Renal cortex interstitium (tissue), 11 donors: ENCODE data around the gene PJA2. TPM values are rescaled to one million over a fixed set of nuclear protein-coding genes. Genes with fewer than 3 reads are reported as not detected.

Experiments
- DNase-seq, 11 donors: peaks; one replicate each; pipeline ENCODE4 v3.0.0-alpha.2; 2013; ENCODE audit warnings: low read depth in 9 of 11, low spot score in 4 of 11; ENCODE audit errors: extremely low read depth in 1 of 11
- polyA plus RNA-seq, 3 donors: library from polyadenylated mRNA; unstranded; fragments of 120-200 nt; gene quantifications; one replicate each; pipeline ENCODE4 v1.2.1, GENCODE V29; 2013; ENCODE audit not compliant: insufficient read length in 3 of 3

PJA2 gene
- polyA plus RNA-seq, 3 donors, result 125 to 136 (median 127) TPM

GRCh38 chr5:109324931-109325330, 84.8 kb downstream of the PJA2 start:
- DNase-seq, result no peak

- DNase-seq, result no peak
These were observed 85.4 kb downstream of the PJA2 start for GRCh38 chr5:109324351-109324750.

- DNase-seq, result no peak
These were observed 87.1 kb downstream of the PJA2 start for GRCh38 chr5:109322694-109323093.

GRCh38 chr5:109319351-109319750, 90.4 kb downstream of the PJA2 start:
- DNase-seq, result no peak

GRCh38 chr5:109318455-109319108, 91.2 kb downstream of the PJA2 start:
- no peak for DNase-seq

GRCh38 chr5:109316634-109317033, 93.1 kb downstream of the PJA2 start:
- DNase-seq, result no peak

- no peak for DNase-seq
These were observed 94.5 kb downstream of the PJA2 start for GRCh38 chr5:109315245-109315644.

- no peak for DNase-seq
These were observed 96.6 kb downstream of the PJA2 start for GRCh38 chr5:109313127-109313526.

GRCh38 chr5:109312695-109313094, 97.1 kb downstream of the PJA2 start:
- DNase-seq, result no peak

GRCh38 chr5:109310315-109310714, 99.5 kb downstream of the PJA2 start:
- DNase-seq, result no peak

- no peak for DNase-seq
These were observed 100.3 kb downstream of the PJA2 start for GRCh38 chr5:109309326-109310063.

- DNase-seq, result no peak
These were observed 101.8 kb downstream of the PJA2 start for GRCh38 chr5:109307951-109308350.

- DNase-seq, result no peak
These were observed 102.3 kb downstream of the PJA2 start for GRCh38 chr5:109307456-109307855.

GRCh38 chr5:109305352-109305751, 104.4 kb downstream of the PJA2 start:
- DNase-seq, result no peak

GRCh38 chr5:109304309-109304708, 105.5 kb downstream of the PJA2 start:
- no peak for DNase-seq

- DNase-seq, result no peak
These were observed 109.4 kb downstream of the PJA2 start for GRCh38 chr5:109300367-109300766.

GRCh38 chr5:109299557-109299956, 110.2 kb downstream of the PJA2 start:
- DNase-seq, result no peak

- DNase-seq, result no peak
These were observed 111.0 kb downstream of the PJA2 start for GRCh38 chr5:109298794-109299193.

- no peak for DNase-seq
These were observed 111.9 kb downstream of the PJA2 start for GRCh38 chr5:109297900-109298299.

- DNase-seq, result no peak
These were observed 118.7 kb downstream of the PJA2 start for GRCh38 chr5:109291090-109291489.

GRCh38 chr5:109290231-109290630, 119.5 kb downstream of the PJA2 start:
- no peak for DNase-seq
